Peyer's patch (tissue), 4 donors: ENCODE results near the gene RENBP. TPM values are rescaled to one million over a fixed set of nuclear protein-coding genes. Genes with fewer than 3 reads are reported as not detected.
A peak's percentile ranks its signal among the peaks of the same experiment; 100 is the strongest.

ENCODE experiments used
- DNase-seq, 3 donors: peaks; one replicate each; pipeline ENCODE4 v3.0.0-alpha.2; 2017 to 2019
- H3K27ac ChIP-seq, 4 donors: fragments of 200-600 bp; sonication (generic); one replicate each; pipeline ENCODE4 v1.5.1; 2016 to 2019
- H3K27me3 ChIP-seq, 2 donors: fragments of 200-600 bp; sonication (generic); one replicate each; pipeline ENCODE4 v1.5.1; 2019
- H3K36me3 ChIP-seq, 3 donors: fragments of 200-600 bp; sonication (generic); one replicate each; pipeline ENCODE4 v1.5.1; 2016 to 2019
- H3K4me1 ChIP-seq, 4 donors: fragments of 200-600 bp; sonication (generic); one replicate each; pipeline ENCODE4 v1.5.1; 2016 to 2019
- H3K4me3 ChIP-seq, 4 donors: fragments of 200-600 bp; sonication (generic); 1 replicate in 3 of 4; 2 replicates in 1 of 4; pipeline ENCODE4 v1.5.1; 2016 to 2019; ENCODE audit warnings: mild to moderate bottlenecking in 1 of 4
- H3K9me3 ChIP-seq, 4 donors: fragments of 200-600 bp; sonication (generic); one replicate each; pipeline ENCODE4 v1.5.1; 2016 to 2019; ENCODE audit warnings: mild to moderate bottlenecking in 1 of 4
- CTCF ChIP-seq, 6 experiments: fragments of 450-650 bp in 4 of 6; fragments of 200-600 bp in 2 of 6; sonication (generic) in 1 of 6; IDR thresholded peaks; one replicate each; pipeline ENCODE4 v1.5.1; 2017 to 2019; ENCODE audit warnings: antibody characterized with exemption in 6 of 6, mild to moderate bottlenecking in 3 of 6, moderate library complexity in 1 of 6
- POLR2A ChIP-seq, 2 donors: fragments of 450-650 bp; IDR thresholded peaks; one replicate each; pipeline ENCODE4 v1.5.1; 2017; ENCODE audit warnings: antibody characterized with exemption in 2 of 2, mild to moderate bottlenecking in 2 of 2, moderate library complexity in 2 of 2
- total RNA-seq, 4 donors: library from RNA; depleted of rRNA; stranded (reverse); fragments of >200 nt; gene quantifications; one replicate each; pipeline ENCODE4 v1.1.0, GENCODE V29; 2016

Gene RENBP
- total RNA-seq, 4 donors from 2014 or later, result 4.9 to 13.3 (median 9.4) TPM

GRCh38 chrX:153903991-153904957 lies 40.2 kb downstream of the RENBP start, which contains the start of gene AVPR2:
TSS of gene AVPR2 (plus strand) at chrX:153904673. CDS start at chrX:153905146, 473 bp downstream.
- TF ChIP-seq POLR2A (IDR thresholded peaks at IDR 0.05) (no peak), CTCF (IDR thresholded peaks at IDR 0.05) (no peak)
- H3K27me3 ChIP-seq, result no peaks in the 10 kb centered on the region
- peak within 1 kb of the TSS in 3 of 4 donors; percentile 6 to 39 (median 12) for H3K27ac ChIP-seq
- H3K4me1 ChIP-seq, result peaks cover 0 to 8% (median 0%) of the 10 kb centered on the region in 4 donors
- H3K36me3 ChIP-seq, result no peaks in the 10 kb centered on the region
- no peak within 1 kb of the TSS for H3K4me3 ChIP-seq
- no peaks in the 10 kb centered on the region for H3K9me3 ChIP-seq
- no peak for DNase-seq

- Histone ChIP-seq H3K4me1 (peaks cover 0 to 8% (median 0%) of the 10 kb centered on the region in 4 donors), H3K4me3 (no peak overlapping the region), H3K36me3 (no peaks in the 10 kb centered on the region), H3K27ac (peak overlapping the region in 3 of 4 donors; percentile 1 to 39 (median 12)), H3K27me3 (no peaks in the 10 kb centered on the region), H3K9me3 (no peaks in the 10 kb centered on the region)
- TF ChIP-seq CTCF (IDR thresholded peaks at IDR 0.05) (no peak), POLR2A (IDR thresholded peaks at IDR 0.05) (no peak)
- DNase-seq, result peak in 2 of 3 donors; percentile 25 to 38
These were observed 41.0 kb downstream of the RENBP start for GRCh38 chrX:153903238-153903980.

GRCh38 chrX:153902385-153902784 lies 42.1 kb downstream of the RENBP start:
- DNase-seq, result no peak
- TF ChIP-seq CTCF (IDR thresholded peaks at IDR 0.05), result no peak
- H3K27ac ChIP-seq, result peak overlapping the region in 1 of 4 donors; percentile 10
- H3K4me1 ChIP-seq, result peaks cover 0 to 8% (median 0%) of the 10 kb centered on the region in 4 donors
- H3K36me3 ChIP-seq, result no peaks in the 10 kb centered on the region
- H3K9me3 ChIP-seq, result no peaks in the 10 kb centered on the region
- no peaks in the 10 kb centered on the region for H3K27me3 ChIP-seq
- H3K4me3 ChIP-seq, result no peak overlapping the region

GRCh38 chrX:153901753-153902140 lies 42.7 kb downstream of the RENBP start:
- Histone ChIP-seq H3K4me3 (no peak overlapping the region), H3K9me3 (no peaks in the 10 kb centered on the region), H3K27ac (peak overlapping the region in 1 of 4 donors; percentile 10), H3K36me3 (no peaks in the 10 kb centered on the region), H3K4me1 (peaks cover 0 to 8% (median 0%) of the 10 kb centered on the region in 4 donors), H3K27me3 (no peaks in the 10 kb centered on the region)
- no peak for DNase-seq
- TF ChIP-seq POLR2A (IDR thresholded peaks at IDR 0.05) (no peak), CTCF (IDR thresholded peaks at IDR 0.05) (no peak)

GRCh38 chrX:153900831-153901752 lies 43.4 kb downstream of the RENBP start:
- Histone ChIP-seq H3K4me3 (no peak overlapping the region), H3K27me3 (no peaks in the 10 kb centered on the region), H3K36me3 (no peaks in the 10 kb centered on the region), H3K27ac (peak overlapping the region in 1 of 4 donors; percentile 4), H3K4me1 (peaks cover 0 to 8% (median 0%) of the 10 kb centered on the region in 4 donors), H3K9me3 (no peaks in the 10 kb centered on the region)
- TF ChIP-seq CTCF (IDR thresholded peaks at IDR 0.05) (no peak), POLR2A (IDR thresholded peaks at IDR 0.05) (no peak)
- peak in 2 of 3 donors; percentile 68 to 79 for DNase-seq
